ENCODE results near the gene TFIP11. TPM values are rescaled to one million over a fixed set of nuclear protein-coding genes. Genes with fewer than 3 reads are reported as not detected.

Gene TFIP11
- total and polyA plus RNA-seq, 4 donors = 14.3 to 31.7 (median 24.6) TPM

GRCh38 chr22:26556904-26557303, 44.6 kb upstream of the TFIP11 start:
- no peaks in the 10 kb centered on the region for H3K9me3 ChIP-seq (ENCODE audit: control insufficient read depth in 4 of 4, low read length in 3 of 4)
- H3K27ac ChIP-seq (ENCODE audit: low read depth in 1 of 2, low read length in 2 of 2) = peak overlapping the region; percentile 71 to 76
- TF ChIP-seq, protein P1, sequence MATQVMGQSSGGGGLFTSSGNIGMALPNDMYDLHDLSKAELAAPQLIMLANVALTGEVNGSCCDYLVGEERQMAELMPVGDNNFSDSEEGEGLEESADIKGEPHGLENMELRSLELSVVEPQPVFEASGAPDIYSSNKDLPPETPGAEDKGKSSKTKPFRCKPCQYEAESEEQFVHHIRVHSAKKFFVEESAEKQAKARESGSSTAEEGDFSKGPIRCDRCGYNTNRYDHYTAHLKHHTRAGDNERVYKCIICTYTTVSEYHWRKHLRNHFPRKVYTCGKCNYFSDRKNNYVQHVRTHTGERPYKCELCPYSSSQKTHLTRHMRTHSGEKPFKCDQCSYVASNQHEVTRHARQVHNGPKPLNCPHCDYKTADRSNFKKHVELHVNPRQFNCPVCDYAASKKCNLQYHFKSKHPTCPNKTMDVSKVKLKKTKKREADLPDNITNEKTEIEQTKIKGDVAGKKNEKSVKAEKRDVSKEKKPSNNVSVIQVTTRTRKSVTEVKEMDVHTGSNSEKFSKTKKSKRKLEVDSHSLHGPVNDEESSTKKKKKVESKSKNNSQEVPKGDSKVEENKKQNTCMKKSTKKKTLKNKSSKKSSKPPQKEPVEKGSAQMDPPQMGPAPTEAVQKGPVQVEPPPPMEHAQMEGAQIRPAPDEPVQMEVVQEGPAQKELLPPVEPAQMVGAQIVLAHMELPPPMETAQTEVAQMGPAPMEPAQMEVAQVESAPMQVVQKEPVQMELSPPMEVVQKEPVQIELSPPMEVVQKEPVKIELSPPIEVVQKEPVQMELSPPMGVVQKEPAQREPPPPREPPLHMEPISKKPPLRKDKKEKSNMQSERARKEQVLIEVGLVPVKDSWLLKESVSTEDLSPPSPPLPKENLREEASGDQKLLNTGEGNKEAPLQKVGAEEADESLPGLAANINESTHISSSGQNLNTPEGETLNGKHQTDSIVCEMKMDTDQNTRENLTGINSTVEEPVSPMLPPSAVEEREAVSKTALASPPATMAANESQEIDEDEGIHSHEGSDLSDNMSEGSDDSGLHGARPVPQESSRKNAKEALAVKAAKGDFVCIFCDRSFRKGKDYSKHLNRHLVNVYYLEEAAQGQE (IDR thresholded peaks at IDR 0.05) = peak; percentile 74
- TF ChIP-seq ATF3 (IDR thresholded peaks at IDR 0.05) = no peak
- peak; percentile 42 for TF ChIP-seq NR2F2 (IDR thresholded peaks at IDR 0.05)
- TF ChIP-seq SP1 (IDR thresholded peaks at IDR 0.05) = peak; percentile 86
- TF ChIP-seq JUND (IDR thresholded peaks at IDR 0.05) = peak in 1 of 2 donors; percentile 72
- TF ChIP-seq, protein P2, sequence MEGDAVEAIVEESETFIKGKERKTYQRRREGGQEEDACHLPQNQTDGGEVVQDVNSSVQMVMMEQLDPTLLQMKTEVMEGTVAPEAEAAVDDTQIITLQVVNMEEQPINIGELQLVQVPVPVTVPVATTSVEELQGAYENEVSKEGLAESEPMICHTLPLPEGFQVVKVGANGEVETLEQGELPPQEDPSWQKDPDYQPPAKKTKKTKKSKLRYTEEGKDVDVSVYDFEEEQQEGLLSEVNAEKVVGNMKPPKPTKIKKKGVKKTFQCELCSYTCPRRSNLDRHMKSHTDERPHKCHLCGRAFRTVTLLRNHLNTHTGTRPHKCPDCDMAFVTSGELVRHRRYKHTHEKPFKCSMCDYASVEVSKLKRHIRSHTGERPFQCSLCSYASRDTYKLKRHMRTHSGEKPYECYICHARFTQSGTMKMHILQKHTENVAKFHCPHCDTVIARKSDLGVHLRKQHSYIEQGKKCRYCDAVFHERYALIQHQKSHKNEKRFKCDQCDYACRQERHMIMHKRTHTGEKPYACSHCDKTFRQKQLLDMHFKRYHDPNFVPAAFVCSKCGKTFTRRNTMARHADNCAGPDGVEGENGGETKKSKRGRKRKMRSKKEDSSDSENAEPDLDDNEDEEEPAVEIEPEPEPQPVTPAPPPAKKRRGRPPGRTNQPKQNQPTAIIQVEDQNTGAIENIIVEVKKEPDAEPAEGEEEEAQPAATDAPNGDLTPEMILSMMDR (IDR thresholded peaks at IDR 0.05; ENCODE audit: low read depth, low read length, missing input control) = no peak
- TF ChIP-seq RXRA (IDR thresholded peaks at IDR 0.05) = peak; percentile 89 to 98
- peak; percentile 72 to 88 for TF ChIP-seq HNF4A (conservative IDR thresholded peaks at IDR 0.05)
- TF ChIP-seq HNF4G (IDR thresholded peaks at IDR 0.05) = peak; percentile 32
- peak; percentile 88 for TF ChIP-seq YY1 (IDR thresholded peaks at IDR 0.05)
- peak in 1 of 2 donors; percentile 35 for TF ChIP-seq GABPA (IDR thresholded peaks at IDR 0.05 in 1 of 2, conservative IDR thresholded peaks at IDR 0.05 in 1 of 2)
- TF ChIP-seq TAF1 (conservative IDR thresholded peaks at IDR 0.05) = no peak
- TF ChIP-seq FOXA1 (IDR thresholded peaks at IDR 0.05) = peak; percentile 86
- TF ChIP-seq, protein P3, sequence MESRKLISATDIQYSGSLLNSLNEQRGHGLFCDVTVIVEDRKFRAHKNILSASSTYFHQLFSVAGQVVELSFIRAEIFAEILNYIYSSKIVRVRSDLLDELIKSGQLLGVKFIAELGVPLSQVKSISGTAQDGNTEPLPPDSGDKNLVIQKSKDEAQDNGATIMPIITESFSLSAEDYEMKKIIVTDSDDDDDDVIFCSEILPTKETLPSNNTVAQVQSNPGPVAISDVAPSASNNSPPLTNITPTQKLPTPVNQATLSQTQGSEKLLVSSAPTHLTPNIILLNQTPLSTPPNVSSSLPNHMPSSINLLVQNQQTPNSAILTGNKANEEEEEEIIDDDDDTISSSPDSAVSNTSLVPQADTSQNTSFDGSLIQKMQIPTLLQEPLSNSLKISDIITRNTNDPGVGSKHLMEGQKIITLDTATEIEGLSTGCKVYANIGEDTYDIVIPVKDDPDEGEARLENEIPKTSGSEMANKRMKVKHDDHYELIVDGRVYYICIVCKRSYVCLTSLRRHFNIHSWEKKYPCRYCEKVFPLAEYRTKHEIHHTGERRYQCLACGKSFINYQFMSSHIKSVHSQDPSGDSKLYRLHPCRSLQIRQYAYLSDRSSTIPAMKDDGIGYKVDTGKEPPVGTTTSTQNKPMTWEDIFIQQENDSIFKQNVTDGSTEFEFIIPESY (IDR thresholded peaks at IDR 0.05) = peak; percentile 80
- TF ChIP-seq RAD21 (IDR thresholded peaks at IDR 0.05) = peak; percentile 33 to 35
- TF ChIP-seq MAX (IDR thresholded peaks at IDR 0.05) = peak; percentile 98
- peak; percentile 95 for TF ChIP-seq FOXA2 (IDR thresholded peaks at IDR 0.05)
- peak in 1 of 2 donors; percentile 67 for TF ChIP-seq EGR1 (IDR thresholded peaks at IDR 0.05; ENCODE audit: low read depth in 2 of 2)
- H3K4me1 ChIP-seq (ENCODE audit: control insufficient read depth in 4 of 4, insufficient read depth in 4 of 4, low read length in 3 of 4) = peaks cover 21 to 88% (median 76%) of the 10 kb centered on the region in 4 donors
- no peak overlapping the region for H3K4me3 ChIP-seq (ENCODE audit: low read depth in 1 of 3, low read length in 3 of 3)
- no peak for DNase-seq (ENCODE audit: low spot score)
- no peaks in the 10 kb centered on the region for H3K36me3 ChIP-seq (ENCODE audit: control insufficient read depth in 4 of 4, insufficient read depth in 3 of 4, low read depth in 1 of 4, low read length in 3 of 4)
- WGBS = 47% methylated on average over 5 of the region's 5 CpGs
- no peak overlapping the region for H3K9ac ChIP-seq (ENCODE audit: low read depth in 1 of 2, low read length in 2 of 2)
- no peaks in the 10 kb centered on the region for H3K27me3 ChIP-seq (ENCODE audit: control insufficient read depth in 4 of 4, insufficient read depth in 4 of 4, low read length in 3 of 4)

Data from liver (tissue), 9 donors.